HG02623 (cell line): ENCODE measurements around the gene ITFG2.
"Not testable (repeated sequence)": the region's sequence is repeated elsewhere in the genome, so short reads cannot be mapped to it uniquely, and the experiment has no call there.

Experiments used
- ATAC-seq: cut with Tn5 transposase; IDR thresholded peaks from one replicate; pipeline ENCODE4 v1.9.1; 2021; ENCODE audit warnings: moderate library complexity; ENCODE audit not compliant: unreplicated experiment

ITFG2 gene

GRCh38 chr12:2860170-2860569 is 47.7 kb downstream of the ITFG2 start:
- no peak for ATAC-seq

- ATAC-seq, result no peak
Measured at GRCh38 chr12:2862876-2863275, 50.4 kb downstream of the ITFG2 start.

- not testable (repeated sequence) for ATAC-seq
Measured at GRCh38 chr12:2863402-2863801, 50.9 kb downstream of the ITFG2 start.

- no peak for ATAC-seq
Measured at GRCh38 chr12:2864198-2864597, 51.7 kb downstream of the ITFG2 start.

GRCh38 chr12:2868986-2869632 is 56.6 kb downstream of the ITFG2 start:
- not testable (repeated sequence) for ATAC-seq
